22Rv1 (cell line): ENCODE results near the gene IMPA2.

Source experiments
- CTCF ChIP-seq: fragments of 450-650 bp; IDR thresholded peaks from 2 replicates; pipeline ENCODE4 v1.5.1; 2017; ENCODE audit warnings: mild to moderate bottlenecking
- ZFX ChIP-seq: fragments of 450-650 bp; IDR thresholded peaks from 2 replicates; pipeline ENCODE4 v1.6.1; 2017; ENCODE audit warnings: antibody characterized with exemption, borderline replicate concordance

GRCh38 chr18:12005538-12006487, 24.5 kb downstream of the IMPA2 start:
- TF ChIP-seq CTCF: no peak
- TF ChIP-seq ZFX: no peak
